Right renal pelvis (tissue), 4 donors: Measurements from ENCODE around the gene CDK14. TPM values are rescaled to one million over a fixed set of nuclear protein-coding genes. Genes with fewer than 3 reads are reported as not detected.

Experiments used
- DNase-seq, 4 donors: peaks; one replicate each; pipeline ENCODE4 v3.0.0-alpha.2; 2013; ENCODE audit warnings: low read depth in 4 of 4, low spot score in 3 of 4, missing footprints in 1 of 4
- polyA plus RNA-seq, 4 donors: library from polyadenylated mRNA; unstranded; fragments of 120-200 nt; gene quantifications; one replicate each; pipeline ENCODE4 v1.2.1, GENCODE V29; 2013; ENCODE audit not compliant: insufficient read length in 4 of 4

CDK14 gene
- polyA plus RNA-seq, 4 donors, result 30.3 to 39.1 (median 37.5) TPM

DNA sequence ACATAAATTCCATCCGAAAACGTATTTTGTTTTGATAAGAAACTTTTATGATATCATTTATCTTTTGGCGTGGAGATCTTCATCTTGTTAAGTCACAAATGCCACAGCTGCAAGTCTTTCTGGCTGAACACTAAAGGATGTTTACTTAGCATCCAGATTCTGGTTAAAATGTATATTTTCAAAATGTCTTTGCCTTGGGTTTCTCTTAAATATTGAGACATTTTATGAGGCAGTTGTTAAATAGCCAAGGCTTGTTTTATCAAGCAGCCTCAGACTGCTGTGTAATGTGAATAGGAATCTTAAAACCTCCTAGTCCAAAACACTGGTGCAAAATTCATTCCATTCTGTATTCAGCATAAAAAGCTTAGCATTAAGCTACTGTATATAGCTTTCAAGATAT lies 531.8 kb downstream of the CDK14 start:
- no peak for DNase-seq

DNA sequence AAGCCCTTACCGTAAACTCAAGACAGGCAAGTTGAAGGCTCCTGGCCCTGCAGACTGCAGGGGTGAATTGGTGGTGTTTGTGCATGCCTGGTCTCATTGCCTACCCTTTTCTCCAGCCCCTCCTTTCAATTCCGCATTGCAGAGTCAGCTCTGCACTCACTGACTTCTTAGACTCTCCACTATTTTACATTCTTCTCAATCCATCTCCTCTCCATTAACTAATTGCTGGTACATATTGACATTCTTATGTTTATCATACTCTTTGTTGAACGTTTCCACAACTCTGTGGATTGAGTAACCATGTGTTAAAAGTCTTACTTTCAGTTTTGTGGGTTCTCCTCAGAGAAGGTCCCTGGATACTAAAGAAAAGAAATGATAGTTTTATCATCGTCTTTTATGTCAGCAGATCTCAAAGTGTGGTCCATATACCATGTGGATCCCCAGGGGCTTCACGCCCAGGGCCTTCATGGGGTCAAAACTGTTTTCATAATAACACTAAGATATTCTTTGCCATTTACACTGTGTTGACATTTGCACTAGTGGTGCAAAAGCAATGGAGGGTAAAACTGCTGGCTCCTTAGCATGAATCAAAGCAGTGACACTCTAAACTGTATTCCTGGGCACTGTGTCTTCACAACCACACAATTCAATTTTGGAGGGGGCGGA lies 532.7 kb downstream of the CDK14 start:
- no peak for DNase-seq

DNA sequence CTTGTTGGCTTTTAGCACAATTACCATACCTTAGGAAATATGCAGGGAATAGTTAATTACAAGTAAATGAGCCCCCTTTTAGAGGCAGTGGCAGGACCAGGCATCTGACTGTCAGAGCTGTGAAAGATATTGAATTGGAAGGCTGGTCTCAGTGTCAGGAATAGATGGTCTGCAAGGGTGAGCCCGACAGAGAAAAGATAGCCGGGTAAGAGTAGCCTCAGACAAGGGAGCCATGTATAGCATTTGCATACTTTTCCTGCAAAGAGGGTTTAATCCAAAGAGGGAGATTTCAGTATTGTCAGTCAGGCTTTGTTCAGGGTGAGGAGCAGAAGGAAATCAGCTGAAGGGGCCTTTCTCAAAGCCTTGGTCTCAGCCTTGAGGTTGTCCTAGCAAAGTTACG lies 539.2 kb downstream of the CDK14 start:
- no peak for DNase-seq

DNA sequence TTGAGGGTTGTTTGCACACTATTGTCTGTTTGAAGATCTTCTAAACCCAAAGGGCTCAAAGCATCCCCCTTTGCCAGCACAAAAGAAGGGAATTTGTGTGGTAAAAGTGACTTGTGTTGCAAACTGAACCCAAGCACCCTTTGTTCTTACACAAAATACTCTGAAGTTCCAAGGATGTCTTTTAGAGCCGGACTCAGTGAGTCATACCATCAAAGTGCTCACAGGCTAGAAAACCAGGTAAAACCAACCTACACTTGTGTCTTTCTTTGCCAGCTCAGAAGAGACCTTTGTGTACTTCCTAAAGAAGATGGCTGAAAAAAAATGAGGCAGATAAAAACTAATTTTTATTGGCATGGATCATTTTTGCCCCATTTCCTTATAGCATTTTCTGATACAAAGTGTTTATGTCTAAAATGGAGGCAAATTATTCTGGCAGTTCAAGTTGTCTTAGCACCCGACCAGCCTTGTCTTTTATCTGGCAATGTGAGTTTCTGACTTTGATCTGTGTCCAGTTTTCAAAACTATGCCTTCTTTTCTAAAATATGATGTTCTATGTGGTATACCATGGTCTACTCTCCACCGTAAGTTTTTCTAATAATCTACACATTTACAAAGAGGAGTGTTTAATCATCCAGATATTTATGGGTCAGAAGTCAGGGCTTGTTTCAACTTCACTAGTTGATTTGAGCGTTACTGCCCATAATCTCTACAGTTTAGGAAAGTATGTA lies 539.7 kb downstream of the CDK14 start:
- DNase-seq, result no peak

DNA sequence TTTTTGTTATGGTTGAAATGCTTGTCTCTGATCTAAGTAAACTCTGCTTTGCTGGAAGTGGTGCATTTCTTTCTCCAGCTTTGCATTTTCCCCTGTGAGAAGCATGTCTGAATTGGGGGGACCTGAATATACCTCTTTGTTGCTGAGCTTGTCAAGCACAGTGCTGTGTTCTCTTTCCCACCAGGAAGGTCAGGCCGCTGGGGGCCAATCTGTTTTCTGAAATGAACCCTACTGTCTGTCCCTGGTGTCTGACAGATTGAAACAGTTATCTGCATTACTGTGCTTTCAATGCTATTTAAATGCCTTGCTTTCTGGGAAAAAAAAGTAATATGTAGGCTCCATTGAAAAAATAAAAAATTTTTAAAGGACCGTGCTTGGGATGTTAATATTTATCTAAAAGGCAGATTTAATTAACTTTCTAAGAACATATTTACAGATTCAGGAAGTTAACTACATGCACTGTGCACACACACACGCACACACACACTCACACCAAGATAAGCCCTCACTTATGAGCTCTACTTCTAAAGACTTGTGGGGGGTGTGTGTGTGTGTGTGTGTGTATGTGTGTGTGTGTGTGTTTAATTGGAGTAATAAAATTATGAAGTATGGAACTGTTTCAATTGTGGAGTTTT lies 541.1 kb downstream of the CDK14 start:
- no peak for DNase-seq

DNA sequence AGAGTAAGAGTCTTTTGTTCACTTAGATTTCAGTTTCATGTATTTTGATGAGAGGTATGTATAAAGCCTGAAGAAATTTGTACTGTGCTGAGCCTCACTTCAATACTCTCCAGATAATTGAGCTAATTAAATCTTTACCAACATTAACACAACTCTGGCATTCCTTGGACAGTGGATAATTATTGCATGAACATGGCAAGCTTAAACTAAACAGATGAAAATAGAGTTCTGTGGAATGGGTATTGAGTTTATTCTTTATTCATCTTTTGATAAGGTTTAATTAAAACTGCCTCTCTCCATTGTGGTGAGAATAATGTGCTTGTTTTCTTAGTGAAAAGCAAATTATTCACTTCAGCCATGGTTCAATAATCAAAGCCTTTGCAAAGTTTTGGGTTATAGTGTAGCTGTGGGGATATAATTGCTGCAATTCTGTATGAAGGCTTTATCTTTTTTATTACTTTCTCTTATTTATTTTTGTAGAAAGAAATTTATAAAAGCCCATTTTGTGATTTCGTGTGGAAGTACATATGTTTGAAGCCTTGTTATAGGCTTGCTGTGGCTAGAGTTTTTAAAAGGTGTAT lies 541.8 kb downstream of the CDK14 start:
- DNase-seq, result no peak

DNA sequence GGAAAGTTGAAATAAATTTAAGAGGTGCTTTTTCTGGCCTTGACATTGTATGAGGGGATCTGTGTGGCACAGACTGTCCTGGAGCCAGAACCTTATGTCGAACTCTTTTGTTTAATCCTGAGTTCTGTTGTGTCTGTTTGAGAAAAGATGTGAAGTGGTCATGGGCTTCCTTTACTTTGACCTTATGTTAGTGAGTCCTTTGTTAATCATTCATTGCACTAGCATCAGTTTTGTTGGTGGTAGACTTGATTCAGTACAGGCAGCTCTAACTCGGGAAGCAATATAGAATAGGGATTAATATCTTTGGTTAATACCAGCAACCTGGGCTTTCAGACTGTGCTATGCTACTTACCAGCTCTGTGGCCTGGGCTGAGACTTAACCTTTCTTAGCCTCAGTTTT lies 544.2 kb downstream of the CDK14 start:
- no peak for DNase-seq

DNA sequence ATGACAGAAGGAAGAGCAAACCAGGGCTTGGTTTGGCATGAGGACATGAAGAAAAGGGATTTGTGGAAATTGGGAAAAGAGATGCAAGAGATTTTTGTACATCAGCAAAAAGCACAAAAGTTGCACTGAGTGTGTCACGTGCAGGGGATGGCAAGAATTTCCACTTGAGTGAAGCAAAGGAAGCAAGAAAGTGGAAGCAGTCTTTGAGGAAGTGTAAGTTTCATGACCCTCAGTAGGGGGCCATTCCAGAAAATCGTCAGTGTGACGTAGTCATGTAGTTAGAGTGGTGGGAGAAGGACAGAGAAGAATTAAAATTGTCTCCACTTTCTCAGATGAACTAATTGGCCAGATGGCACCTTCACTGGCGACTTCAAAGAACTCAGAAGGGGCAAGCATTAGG lies 544.9 kb downstream of the CDK14 start:
- DNase-seq, result no peak

DNA sequence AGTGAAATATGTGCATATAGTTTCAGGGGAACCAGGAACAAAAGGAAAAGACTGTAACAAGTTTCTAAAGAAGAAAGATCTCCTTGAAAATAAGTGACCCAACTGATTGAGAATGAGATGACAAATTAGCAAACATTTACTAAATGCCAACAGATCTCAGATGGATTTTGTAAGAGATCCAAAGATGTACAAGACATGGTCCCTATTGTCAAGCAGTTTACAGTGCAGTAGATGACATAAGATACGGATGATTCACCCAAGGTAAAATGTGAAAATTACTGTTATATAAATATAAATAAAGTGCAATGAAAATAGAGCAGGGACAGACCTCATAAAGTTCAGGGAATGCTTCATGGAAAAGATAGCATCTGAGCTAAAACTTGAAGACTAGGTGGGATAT lies 546.6 kb downstream of the CDK14 start:
- no peak for DNase-seq

DNA sequence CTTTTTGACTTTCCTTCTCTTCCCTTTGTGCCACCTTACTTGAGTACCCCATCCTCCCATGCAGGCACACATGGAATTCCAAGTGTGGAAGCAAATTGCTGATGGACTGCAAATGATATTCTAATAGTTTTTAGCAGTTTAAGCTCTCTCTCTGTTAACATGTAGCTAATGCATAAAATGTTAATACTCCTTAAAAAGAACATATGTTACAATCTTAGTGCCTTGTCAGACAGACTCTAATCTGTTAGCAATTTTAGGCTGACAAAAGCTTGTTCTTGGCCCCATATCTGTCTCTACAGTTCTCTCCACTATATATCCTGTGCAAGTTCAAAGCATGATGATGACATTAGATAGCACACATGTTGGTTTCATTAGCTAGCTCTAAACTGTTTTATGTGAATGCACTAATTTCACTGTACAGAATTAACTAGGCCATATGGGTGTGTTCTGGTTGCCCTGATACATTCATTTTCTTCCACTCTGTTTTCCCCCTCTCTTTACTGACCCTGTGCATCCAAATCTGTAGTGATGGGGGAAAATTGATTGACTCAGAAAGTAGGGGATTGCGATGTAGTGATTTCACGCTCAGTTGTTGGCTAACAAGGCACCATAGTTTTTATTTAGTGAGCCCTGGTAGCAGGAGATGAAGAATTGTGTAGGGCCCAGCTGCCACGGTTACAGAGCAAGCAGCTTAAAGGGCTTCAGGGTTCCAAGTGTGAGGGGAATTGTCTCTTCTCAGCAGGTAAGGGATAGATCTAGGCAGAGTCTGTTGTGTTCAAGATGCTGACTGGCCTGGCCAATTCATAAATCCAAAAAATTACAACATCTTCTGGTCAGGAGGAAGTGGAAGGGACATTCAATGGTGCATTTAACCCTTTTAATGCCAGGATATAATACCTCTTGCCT lies 553.5 kb downstream of the CDK14 start:
- DNase-seq, result no peak

DNA sequence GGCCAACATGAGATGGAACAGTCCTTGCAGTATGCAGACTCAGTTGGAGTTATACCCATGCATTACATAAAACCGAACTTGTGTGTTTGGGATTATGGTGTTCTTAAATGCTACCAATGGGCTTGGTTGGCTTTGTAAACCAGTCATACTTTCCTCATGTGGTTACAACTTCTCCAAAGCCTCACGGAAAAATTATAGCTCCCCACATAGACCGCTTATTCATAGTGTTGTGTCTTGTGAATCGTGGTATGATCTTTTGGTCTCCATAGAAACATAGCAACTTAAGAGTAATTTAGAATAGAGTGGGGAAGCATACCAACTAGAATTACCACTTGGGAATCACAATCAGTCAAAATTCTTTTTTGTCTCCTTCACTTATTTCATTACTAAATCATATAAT lies 555.8 kb downstream of the CDK14 start:
- no peak for DNase-seq

DNA sequence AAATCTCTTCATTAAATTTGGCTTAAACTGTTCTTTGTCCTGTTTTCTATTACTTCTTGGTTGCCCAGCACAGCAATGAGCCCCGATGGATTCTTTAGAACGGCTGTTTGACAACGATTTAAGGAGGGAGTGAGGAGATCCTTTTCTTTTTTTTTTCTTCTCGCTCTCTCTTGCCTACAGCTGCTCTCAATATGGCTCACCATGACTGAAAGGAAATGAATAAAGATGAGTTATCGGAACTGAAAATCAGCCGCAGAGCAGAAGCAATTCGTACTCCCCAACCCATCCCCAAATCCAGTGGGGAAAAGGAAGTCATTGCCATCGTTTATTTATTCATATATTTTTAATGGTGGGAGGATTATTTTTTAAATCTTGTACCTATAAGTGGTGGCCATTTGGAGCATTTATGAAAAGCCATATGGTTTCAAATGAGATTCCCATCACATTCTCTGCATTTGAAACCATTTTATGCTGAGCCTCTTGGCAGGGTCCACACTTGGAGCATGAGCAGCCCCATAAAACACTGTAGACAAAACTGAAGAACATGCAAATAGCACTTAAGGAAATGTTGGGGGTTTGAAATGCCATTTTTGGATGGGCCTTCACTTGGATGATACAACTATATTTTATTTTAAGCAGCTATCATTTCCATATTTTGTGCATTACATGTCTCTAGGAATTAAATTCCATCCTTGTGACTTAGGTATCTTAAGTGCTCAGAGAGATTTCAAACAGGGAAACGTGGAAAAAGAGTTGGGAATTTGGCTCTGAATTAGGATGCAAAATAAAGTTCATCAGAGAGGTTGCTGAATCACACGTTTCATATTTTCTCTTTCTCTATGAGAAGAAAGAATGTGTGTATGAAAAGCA lies 560.4 kb downstream of the CDK14 start:
- no peak for DNase-seq

DNA sequence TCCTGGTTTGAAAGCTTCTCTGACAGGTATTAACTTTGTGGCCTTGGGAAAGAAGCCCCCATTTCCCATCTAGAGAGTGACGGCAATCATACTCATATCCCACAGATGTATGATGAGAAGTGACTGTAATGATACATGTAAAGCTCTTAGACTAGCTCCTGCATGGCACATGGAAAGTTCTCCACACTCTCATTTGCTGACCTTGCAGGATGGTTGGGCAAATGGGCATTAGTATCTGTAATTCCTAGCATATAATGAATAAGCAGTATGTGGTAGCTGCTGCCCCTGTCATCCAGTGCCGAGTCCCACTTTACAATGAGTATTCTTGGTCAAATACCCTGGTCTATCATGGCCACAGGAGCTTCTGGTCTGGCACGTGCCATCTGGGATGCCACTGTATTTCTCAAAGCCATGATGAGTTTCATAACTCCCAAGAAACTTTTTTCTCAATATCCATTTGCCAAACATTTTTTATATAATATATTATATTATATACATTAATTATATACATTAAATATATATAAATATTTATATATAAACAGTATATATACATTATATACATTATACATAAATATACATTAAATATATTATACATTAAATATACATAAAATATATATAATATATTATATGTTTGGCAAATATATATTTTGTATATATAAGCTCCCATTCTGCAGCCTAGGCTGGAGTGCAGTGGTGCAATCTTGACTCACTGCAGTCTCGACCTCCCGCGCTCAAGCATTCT lies 561.6 kb downstream of the CDK14 start:
- DNase-seq, result no peak

DNA sequence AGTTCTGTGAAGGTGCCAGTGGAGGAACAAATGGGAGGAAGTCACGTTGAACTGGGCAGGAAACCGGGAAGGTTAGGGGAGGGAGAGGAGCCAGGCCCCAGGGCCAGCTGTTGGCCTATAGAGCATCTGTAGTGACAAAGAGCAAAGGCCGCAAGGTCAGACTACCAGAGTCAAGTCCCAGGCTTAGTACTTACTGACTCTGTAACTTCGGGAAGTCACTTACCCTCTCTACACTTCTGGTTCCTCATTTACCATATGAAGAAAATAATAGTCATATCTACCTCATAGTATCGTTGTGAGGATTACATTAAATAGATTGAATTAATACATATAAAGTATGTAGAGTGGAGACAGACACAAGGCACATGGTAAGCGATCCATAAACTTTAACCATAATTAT lies 566.3 kb downstream of the CDK14 start:
- DNase-seq, result no peak

DNA sequence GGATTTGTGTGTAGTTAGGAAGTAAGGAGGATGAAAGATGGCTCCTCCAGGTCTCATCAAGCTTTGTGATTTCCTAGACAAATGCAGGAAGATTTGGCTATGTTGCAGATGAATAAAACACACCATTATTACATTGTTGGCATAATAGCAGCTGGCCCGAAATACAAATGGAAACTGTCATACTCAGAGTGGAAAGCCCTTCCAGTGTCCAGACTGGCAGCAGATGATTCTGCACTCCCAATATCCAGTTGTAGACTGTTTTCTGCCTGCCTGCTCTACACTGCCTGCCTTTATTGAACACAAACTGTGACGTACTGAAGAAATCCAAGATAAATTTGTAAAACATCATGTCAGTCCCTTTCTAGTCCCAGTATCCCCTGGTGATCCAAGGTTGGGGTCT lies 568.4 kb downstream of the CDK14 start:
- DNase-seq, result no peak

DNA sequence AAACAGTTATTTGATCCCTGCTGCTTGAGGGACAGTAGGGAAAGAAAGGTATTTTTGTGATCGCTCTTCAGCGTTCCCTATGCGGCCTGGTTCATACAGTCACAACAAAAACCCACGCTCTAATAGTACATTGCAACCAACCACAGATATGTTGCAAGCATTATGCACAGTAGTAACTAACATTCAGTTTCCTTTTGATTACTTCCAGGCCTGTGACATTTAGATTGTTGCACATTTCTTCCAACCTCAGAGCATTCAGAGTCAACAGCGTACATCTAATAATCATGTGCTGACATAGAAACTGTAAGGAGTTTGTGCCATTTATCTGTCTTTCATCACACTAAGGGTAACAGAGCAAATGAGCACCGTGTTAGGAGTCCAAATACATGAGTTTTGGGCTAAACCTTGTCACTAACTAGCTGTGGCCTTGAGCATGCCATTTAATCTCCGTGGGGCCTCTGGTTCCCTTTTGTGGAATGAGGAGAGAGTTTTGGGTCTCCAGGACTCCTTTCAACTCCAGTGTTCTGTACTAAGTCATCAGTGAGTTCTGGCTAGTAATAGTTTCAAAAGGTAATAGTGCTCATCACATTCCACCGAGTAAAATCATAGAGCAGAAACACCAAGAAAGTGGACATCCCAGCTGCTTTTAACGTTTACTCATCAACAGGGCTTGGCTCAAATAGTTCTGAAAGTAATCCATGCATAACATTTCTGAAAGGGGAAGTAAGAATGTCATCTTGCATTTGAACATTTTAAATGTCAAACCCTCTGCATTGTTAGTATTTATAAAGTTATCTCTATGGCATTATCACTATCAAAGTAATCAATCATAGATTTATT lies 569.1 kb downstream of the CDK14 start:
- DNase-seq, result no peak

DNA sequence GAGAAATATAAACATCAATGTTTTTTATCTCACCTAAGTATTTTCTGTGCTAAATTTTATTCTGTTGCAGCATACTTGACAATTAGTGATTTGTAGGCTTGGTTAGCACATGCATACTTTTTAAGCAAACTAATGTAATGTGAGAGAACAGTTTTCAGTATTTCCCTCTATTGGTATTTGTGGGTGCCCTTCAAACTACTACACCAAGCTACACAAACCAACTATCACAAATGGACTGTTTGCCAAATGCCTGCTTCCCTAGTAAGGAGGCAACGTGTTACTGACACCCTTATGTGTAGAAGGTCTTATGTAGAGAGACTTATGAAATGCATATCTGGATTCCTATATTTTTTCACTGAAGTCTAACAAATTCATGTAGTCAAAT lies 569.7 kb downstream of the CDK14 start:
- no peak for DNase-seq
